Gastroesophageal sphincter (tissue), 4 donors: ENCODE measurements around the gene FADS6. TPM values are rescaled to one million over a fixed set of nuclear protein-coding genes. Genes with fewer than 3 reads are reported as not detected.
A peak's percentile ranks its signal among the peaks of the same experiment; 100 is the strongest.

Experiments used
- ATAC-seq: fragments of 150-250 bp; one replicate; pipeline ENCODE4 v1.9.1; 2016; ENCODE audit warnings: mild to moderate bottlenecking, moderate library complexity
- H3K27ac ChIP-seq, 4 donors: fragments of 200-600 bp; sonication (generic) in 3 of 4; 1 replicate in 3 of 4; 2 replicates in 1 of 4; pipeline ENCODE4 v1.5.1; 2016 to 2019
- H3K27me3 ChIP-seq: fragments of 200-600 bp; sonication (generic); one replicate; pipeline ENCODE4 v1.5.1; 2019
- H3K36me3 ChIP-seq, 2 donors: fragments of 200-600 bp; sonication (generic); one replicate each; pipeline ENCODE4 v1.5.1; 2019; ENCODE audit warnings: control low read depth in 1 of 2
- H3K4me1 ChIP-seq, 3 donors: fragments of 200-600 bp; sonication (generic); 1 replicate in 2 of 3; 2 replicates in 1 of 3; pipeline ENCODE4 v1.5.1; 2016 to 2019; ENCODE audit warnings: control low read depth in 2 of 3
- H3K4me3 ChIP-seq, 2 donors: fragments of 200-600 bp; sonication (generic); one replicate each; pipeline ENCODE4 v1.5.1; 2019; ENCODE audit warnings: mild to moderate bottlenecking in 1 of 2, moderate library complexity in 1 of 2
- H3K9me3 ChIP-seq, 3 donors: fragments of 200-600 bp; sonication (generic); one replicate each; pipeline ENCODE4 v1.5.1; 2017 to 2019; ENCODE audit warnings: control low read depth in 2 of 3
- EP300 ChIP-seq: sonication (generic); formaldehyde crosslinking; IDR thresholded peaks from one replicate; pipeline ENCODE4 v1.6.1; 2017; ENCODE audit warnings: antibody characterized with exemption, mild to moderate bottlenecking
- POLR2A ChIP-seq, 2 donors: fragments of 450-650 bp; IDR thresholded peaks; one replicate each; pipeline ENCODE4 v1.6.1; 2017; ENCODE audit warnings: antibody characterized with exemption in 2 of 2, mild to moderate bottlenecking in 2 of 2, moderate library complexity in 1 of 2
- POLR2AphosphoS5 ChIP-seq: sonication (generic); formaldehyde crosslinking; IDR thresholded peaks from one replicate; pipeline ENCODE4 v1.6.1; 2017; ENCODE audit warnings: antibody characterized with exemption
- WGBS, 2 donors: methylation state at CpG; one replicate each; pipeline ENCODE4 v1.1.5; 2018; ENCODE audit warnings: low coverage in 1 of 2; 5-methylcytosine and 5-hydroxymethylcytosine counted together
- total RNA-seq, 4 donors: library from RNA; depleted of rRNA; stranded (reverse); fragments of >200 nt; gene quantifications; one replicate each; pipeline ENCODE4 v1.1.0, GENCODE V29; 2016
- TF ChIP-seq, protein P1 (sequence below), 4 experiments: fragments of 200-600 bp in 2 of 4; fragments of 450-650 bp in 2 of 4; sonication (generic) in 1 of 4; IDR thresholded peaks; one replicate each; pipeline ENCODE4 v1.5.1; 2017 to 2019; ENCODE audit warnings: antibody characterized with exemption in 4 of 4, mild to moderate bottlenecking in 2 of 4, moderate library complexity in 2 of 4

Gene FADS6
- total RNA-seq, 4 donors from 2014 or later = 0.37 TPM; not detected in 3

DNA sequence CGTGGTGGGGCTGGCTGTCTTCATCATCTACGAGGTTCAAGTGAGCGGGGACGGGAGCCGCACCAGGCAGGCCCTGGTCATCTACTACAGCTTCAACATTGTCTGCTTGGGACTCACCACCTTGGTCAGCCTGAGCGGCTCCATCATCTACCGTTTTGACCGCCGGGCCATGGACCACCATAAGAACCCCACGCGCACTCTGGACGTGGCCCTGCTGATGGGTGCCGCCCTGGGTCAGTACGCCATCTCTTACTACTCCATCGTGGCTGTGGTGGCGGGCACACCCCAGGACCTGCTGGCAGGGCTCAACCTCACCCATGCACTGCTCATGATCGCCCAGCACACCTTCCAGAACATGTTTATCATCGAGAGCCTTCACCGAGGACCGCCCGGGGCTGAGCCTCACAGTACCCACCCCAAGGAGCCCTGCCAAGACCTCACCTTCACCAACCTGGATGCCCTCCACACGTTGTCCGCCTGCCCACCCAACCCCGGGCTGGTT lies 37.2 kb upstream of the FADS6 start:
- Histone ChIP-seq H3K27ac (no peak overlapping the region), H3K4me1 (peaks cover 0 to 4% (median 0%) of the 10 kb centered on the region in 3 donors), H3K4me3 (no peak overlapping the region), H3K9me3 (no peaks in the 10 kb centered on the region), H3K36me3 (no peaks in the 10 kb centered on the region), H3K27me3 (peaks cover 94% of the 10 kb centered on the region)
- ATAC-seq = no peak
- WGBS, 2 donors = 80 to 92% methylated on average over 1 to 2 of the region's 24 CpGs
- TF ChIP-seq POLR2A (IDR thresholded peaks at IDR 0.05) = no peak
- TF ChIP-seq, protein P1, sequence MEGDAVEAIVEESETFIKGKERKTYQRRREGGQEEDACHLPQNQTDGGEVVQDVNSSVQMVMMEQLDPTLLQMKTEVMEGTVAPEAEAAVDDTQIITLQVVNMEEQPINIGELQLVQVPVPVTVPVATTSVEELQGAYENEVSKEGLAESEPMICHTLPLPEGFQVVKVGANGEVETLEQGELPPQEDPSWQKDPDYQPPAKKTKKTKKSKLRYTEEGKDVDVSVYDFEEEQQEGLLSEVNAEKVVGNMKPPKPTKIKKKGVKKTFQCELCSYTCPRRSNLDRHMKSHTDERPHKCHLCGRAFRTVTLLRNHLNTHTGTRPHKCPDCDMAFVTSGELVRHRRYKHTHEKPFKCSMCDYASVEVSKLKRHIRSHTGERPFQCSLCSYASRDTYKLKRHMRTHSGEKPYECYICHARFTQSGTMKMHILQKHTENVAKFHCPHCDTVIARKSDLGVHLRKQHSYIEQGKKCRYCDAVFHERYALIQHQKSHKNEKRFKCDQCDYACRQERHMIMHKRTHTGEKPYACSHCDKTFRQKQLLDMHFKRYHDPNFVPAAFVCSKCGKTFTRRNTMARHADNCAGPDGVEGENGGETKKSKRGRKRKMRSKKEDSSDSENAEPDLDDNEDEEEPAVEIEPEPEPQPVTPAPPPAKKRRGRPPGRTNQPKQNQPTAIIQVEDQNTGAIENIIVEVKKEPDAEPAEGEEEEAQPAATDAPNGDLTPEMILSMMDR (IDR thresholded peaks at IDR 0.05) = no peak
- no peak for TF ChIP-seq POLR2AphosphoS5
- no peak for TF ChIP-seq EP300

DNA sequence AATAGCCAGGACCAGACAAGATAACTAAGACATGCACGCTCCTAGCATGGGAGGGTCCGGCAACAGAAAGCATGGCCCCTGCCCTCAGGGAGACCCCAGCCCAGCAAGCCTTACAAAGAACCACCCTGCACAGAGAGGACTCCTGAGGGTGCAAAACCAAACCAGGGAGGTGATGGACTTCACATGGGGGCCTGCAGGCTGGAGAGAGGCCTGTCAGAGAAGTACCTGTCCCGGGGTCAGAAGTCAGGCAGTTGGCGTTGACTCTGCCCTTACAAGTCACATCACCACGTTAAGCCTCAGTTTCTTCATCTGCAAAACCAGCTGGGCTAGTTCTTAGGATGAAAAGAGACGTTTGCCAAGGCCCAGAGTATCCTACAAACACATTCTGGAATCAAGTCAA lies 35.4 kb upstream of the FADS6 start:
- no peak for ATAC-seq
- Histone ChIP-seq H3K4me1 (peaks cover 0 to 12% (median 4%) of the 10 kb centered on the region in 3 donors), H3K27me3 (peaks cover 96% of the 10 kb centered on the region), H3K4me3 (no peak overlapping the region), H3K9me3 (no peaks in the 10 kb centered on the region), H3K36me3 (no peaks in the 10 kb centered on the region), H3K27ac (no peak overlapping the region)
- no peak for TF ChIP-seq POLR2AphosphoS5
- no peak for TF ChIP-seq EP300
- TF ChIP-seq, protein P1 (IDR thresholded peaks at IDR 0.05) = no peak
- TF ChIP-seq POLR2A (IDR thresholded peaks at IDR 0.05) = no peak
- 58 to 61% methylated on average over 3 of the region's 6 CpGs for WGBS, 2 donors

DNA sequence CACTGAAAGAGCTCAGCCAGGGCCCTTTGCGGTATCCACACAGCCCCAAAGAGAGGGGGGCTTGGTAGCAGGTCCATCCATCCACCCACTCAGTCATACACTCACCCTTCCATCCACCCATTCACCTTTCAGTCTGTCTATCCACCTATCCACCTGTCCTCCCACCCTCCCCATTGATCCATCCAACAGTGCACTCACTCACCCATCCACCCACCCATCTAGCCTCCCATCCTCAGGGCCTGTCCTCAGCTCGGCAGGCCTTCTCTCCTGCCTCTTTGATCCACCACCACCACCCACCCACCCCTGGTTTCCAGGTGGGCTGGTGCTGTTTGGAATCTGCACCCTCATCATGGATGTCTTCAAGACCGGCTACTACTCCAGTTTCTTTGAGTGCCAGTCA lies 31.8 kb upstream of the FADS6 start:
- H3K9me3 ChIP-seq = no peaks in the 10 kb centered on the region
- peaks cover 0 to 34% (median 14%) of the 10 kb centered on the region in 3 donors for H3K4me1 ChIP-seq
- H3K4me3 ChIP-seq = no peak overlapping the region
- 60 to 80% methylated on average over 1 to 3 of the region's 3 CpGs for whole genome bisulfite sequencing, 2 donors
- no peaks in the 10 kb centered on the region for H3K36me3 ChIP-seq
- TF ChIP-seq, protein P1 (IDR thresholded peaks at IDR 0.05) = no peak
- TF ChIP-seq POLR2AphosphoS5 (no peak), POLR2A (IDR thresholded peaks at IDR 0.05) (no peak), EP300 (no peak)
- no peak for ATAC-seq
- H3K27ac ChIP-seq = no peak overlapping the region
- peaks cover 98% of the 10 kb centered on the region for H3K27me3 ChIP-seq

DNA sequence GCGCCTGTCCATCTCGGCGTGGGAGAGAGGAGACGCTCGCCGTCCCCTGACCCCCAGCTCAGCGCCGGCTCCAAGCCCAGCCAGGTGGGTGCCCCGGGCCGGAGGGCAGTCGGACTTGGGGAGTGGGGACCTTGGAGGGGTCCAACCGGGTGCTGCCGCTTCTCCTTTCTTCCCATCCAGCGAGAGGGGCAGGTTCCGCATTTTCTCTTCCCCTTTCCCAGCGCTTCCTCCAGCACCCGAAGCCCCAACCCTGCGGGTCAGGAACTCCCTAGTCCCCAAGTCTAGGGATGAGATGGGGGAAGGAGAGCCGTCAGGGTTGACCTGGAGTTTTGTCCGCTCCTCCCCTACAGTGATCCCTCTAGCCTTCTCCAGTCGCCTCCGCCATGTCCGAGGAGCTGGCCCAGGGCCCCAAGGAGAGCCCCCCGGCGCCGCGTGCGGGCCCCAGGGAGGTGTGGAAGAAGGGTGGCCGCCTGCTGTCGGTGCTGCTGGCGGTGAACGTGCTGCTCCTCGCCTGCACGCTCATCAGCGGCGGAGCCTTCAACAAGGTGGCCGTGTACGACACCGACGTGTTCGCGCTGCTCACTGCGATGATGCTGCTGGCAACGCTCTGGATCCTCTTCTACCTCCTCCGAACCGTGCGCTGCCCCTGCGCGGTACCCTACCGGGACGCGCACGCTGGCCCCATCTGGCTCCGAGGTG lies 31.0 kb upstream of the FADS6 start, which contains the start of gene OTOP2:
TSS of gene OTOP2 (plus strand) at position 24 of the 699 bp plus-strand sequence. CDS start at position 384, 360 bp downstream.
- TF ChIP-seq POLR2AphosphoS5 = no peak
- TF ChIP-seq, protein P1 (IDR thresholded peaks at IDR 0.05) = no peak
- Histone ChIP-seq H3K4me3 (peak within 1 kb of the TSS in 1 of 2 donors; percentile 44), H3K4me1 (peaks cover 0 to 34% (median 14%) of the 10 kb centered on the region in 3 donors), H3K36me3 (no peaks in the 10 kb centered on the region), H3K27ac (no peak within 1 kb of the TSS), H3K9me3 (no peaks in the 10 kb centered on the region), H3K27me3 (peaks cover 100% of the 10 kb centered on the region)
- WGBS, 2 donors = 0% methylated on average over 6 of the region's 54 CpGs; no CpG with 5 or more reads in 1 of the 2 donors
- ATAC-seq = no peak
